ENCODE measurements around the gene RNF224.

RNF224 gene

GRCh38 chr9:137227054-137227852 is at the start of gene RNF224:
RNF224 (plus strand) TSS chr9:137227502; CDS start chr9:137228336, 834 bp downstream.
- H3K9me3 Mint-ChIP-seq = no peaks in the 10 kb centered on the region
- H3K27ac Mint-ChIP-seq = peak within 1 kb of the TSS; percentile 70
- peaks cover 4% of the 10 kb centered on the region for H3K27me3 Mint-ChIP-seq
- H3K4me3 Mint-ChIP-seq = no peak within 1 kb of the TSS
- H3K4me1 Mint-ChIP-seq (ENCODE audit: low read depth) = peaks cover 10% of the 10 kb centered on the region
- H3K36me3 Mint-ChIP-seq (ENCODE audit: low read depth) = no peaks in the 10 kb centered on the region

GRCh38 chr9:137178201-137178938 is 48.9 kb upstream of the RNF224 start:
- H3K4me3 Mint-ChIP-seq = no peak overlapping the region
- H3K9me3 Mint-ChIP-seq = no peaks in the 10 kb centered on the region
- H3K27me3 Mint-ChIP-seq = no peaks in the 10 kb centered on the region
- H3K4me1 Mint-ChIP-seq (ENCODE audit: low read depth) = no peaks in the 10 kb centered on the region
- H3K36me3 Mint-ChIP-seq (ENCODE audit: low read depth) = peaks cover 14% of the 10 kb centered on the region
- H3K27ac Mint-ChIP-seq = no peak overlapping the region

GRCh38 chr9:137178939-137179630 is 48.2 kb upstream of the RNF224 start:
- H3K27me3 Mint-ChIP-seq = no peaks in the 10 kb centered on the region
- no peak overlapping the region for H3K27ac Mint-ChIP-seq
- no peak overlapping the region for H3K4me3 Mint-ChIP-seq
- peaks cover 17% of the 10 kb centered on the region for H3K36me3 Mint-ChIP-seq (ENCODE audit: low read depth)
- H3K9me3 Mint-ChIP-seq = no peaks in the 10 kb centered on the region
- H3K4me1 Mint-ChIP-seq (ENCODE audit: low read depth) = no peaks in the 10 kb centered on the region

GRCh38 chr9:137179761-137180160 is 47.5 kb upstream of the RNF224 start:
- Mint-ChIP-seq H3K9me3 (no peaks in the 10 kb centered on the region), H3K36me3 (ENCODE audit: low read depth) (peaks cover 22% of the 10 kb centered on the region), H3K27me3 (no peaks in the 10 kb centered on the region), H3K4me1 (ENCODE audit: low read depth) (no peaks in the 10 kb centered on the region), H3K27ac (no peak overlapping the region), H3K4me3 (no peak overlapping the region)

GRCh38 chr9:137180491-137180890 is 46.8 kb upstream of the RNF224 start:
- H3K36me3 Mint-ChIP-seq (ENCODE audit: low read depth) = peaks cover 25% of the 10 kb centered on the region
- H3K9me3 Mint-ChIP-seq = no peaks in the 10 kb centered on the region
- H3K27me3 Mint-ChIP-seq = no peaks in the 10 kb centered on the region
- H3K4me1 Mint-ChIP-seq (ENCODE audit: low read depth) = no peaks in the 10 kb centered on the region
- no peak overlapping the region for H3K27ac Mint-ChIP-seq
- no peak overlapping the region for H3K4me3 Mint-ChIP-seq

- peaks cover 25% of the 10 kb centered on the region for H3K36me3 Mint-ChIP-seq (ENCODE audit: low read depth)
- H3K9me3 Mint-ChIP-seq = no peaks in the 10 kb centered on the region
- H3K27ac Mint-ChIP-seq = no peak overlapping the region
- no peaks in the 10 kb centered on the region for H3K27me3 Mint-ChIP-seq
- H3K4me1 Mint-ChIP-seq (ENCODE audit: low read depth) = peaks cover 7% of the 10 kb centered on the region
- no peak overlapping the region for H3K4me3 Mint-ChIP-seq
These were observed 45.6 kb upstream of the RNF224 start for GRCh38 chr9:137181680-137182079.

- H3K4me3 Mint-ChIP-seq = no peak overlapping the region
- H3K27ac Mint-ChIP-seq = no peak overlapping the region
- H3K27me3 Mint-ChIP-seq = no peaks in the 10 kb centered on the region
- peaks cover 18% of the 10 kb centered on the region for H3K4me1 Mint-ChIP-seq (ENCODE audit: low read depth)
- peaks cover 20% of the 10 kb centered on the region for H3K36me3 Mint-ChIP-seq (ENCODE audit: low read depth)
- no peaks in the 10 kb centered on the region for H3K9me3 Mint-ChIP-seq
These were observed 44.5 kb upstream of the RNF224 start for GRCh38 chr9:137182836-137183235.

- Mint-ChIP-seq H3K4me1 (ENCODE audit: low read depth) (peaks cover 21% of the 10 kb centered on the region), H3K36me3 (ENCODE audit: low read depth) (peaks cover 20% of the 10 kb centered on the region), H3K27ac (no peak overlapping the region), H3K9me3 (no peaks in the 10 kb centered on the region), H3K4me3 (no peak overlapping the region), H3K27me3 (no peaks in the 10 kb centered on the region)
These were observed 43.2 kb upstream of the RNF224 start for GRCh38 chr9:137183980-137184595.

- Mint-ChIP-seq H3K4me1 (ENCODE audit: low read depth) (peaks cover 28% of the 10 kb centered on the region), H3K4me3 (no peak overlapping the region), H3K9me3 (no peaks in the 10 kb centered on the region), H3K27ac (no peak overlapping the region), H3K36me3 (ENCODE audit: low read depth) (peaks cover 20% of the 10 kb centered on the region), H3K27me3 (no peaks in the 10 kb centered on the region)
These were observed 42.2 kb upstream of the RNF224 start for GRCh38 chr9:137184881-137185660.

- peaks cover 33% of the 10 kb centered on the region for H3K4me1 Mint-ChIP-seq (ENCODE audit: low read depth)
- no peaks in the 10 kb centered on the region for H3K27me3 Mint-ChIP-seq
- H3K4me3 Mint-ChIP-seq = no peak overlapping the region
- peaks cover 20% of the 10 kb centered on the region for H3K36me3 Mint-ChIP-seq (ENCODE audit: low read depth)
- no peaks in the 10 kb centered on the region for H3K9me3 Mint-ChIP-seq
- no peak overlapping the region for H3K27ac Mint-ChIP-seq
These were observed 41.4 kb upstream of the RNF224 start for GRCh38 chr9:137185921-137186320.

GRCh38 chr9:137186385-137186784 is 40.9 kb upstream of the RNF224 start:
- Mint-ChIP-seq H3K9me3 (no peaks in the 10 kb centered on the region), H3K4me3 (peak overlapping the region; percentile 95), H3K36me3 (ENCODE audit: low read depth) (peaks cover 20% of the 10 kb centered on the region), H3K27ac (peak overlapping the region; percentile 55), H3K27me3 (no peaks in the 10 kb centered on the region), H3K4me1 (ENCODE audit: low read depth) (peaks cover 36% of the 10 kb centered on the region)

GRCh38 chr9:137187386-137187785 is 39.9 kb upstream of the RNF224 start:
- peaks cover 36% of the 10 kb centered on the region for H3K4me1 Mint-ChIP-seq (ENCODE audit: low read depth)
- H3K9me3 Mint-ChIP-seq = no peaks in the 10 kb centered on the region
- no peaks in the 10 kb centered on the region for H3K27me3 Mint-ChIP-seq
- H3K36me3 Mint-ChIP-seq (ENCODE audit: low read depth) = peaks cover 16% of the 10 kb centered on the region
- peak overlapping the region; percentile 95 for H3K4me3 Mint-ChIP-seq
- peak overlapping the region; percentile 89 for H3K27ac Mint-ChIP-seq

GRCh38 chr9:137188086-137188489 is 39.2 kb upstream of the RNF224 start:
- Mint-ChIP-seq H3K4me3 (peak overlapping the region; percentile 95), H3K36me3 (ENCODE audit: low read depth) (peaks cover 14% of the 10 kb centered on the region), H3K4me1 (ENCODE audit: low read depth) (peaks cover 36% of the 10 kb centered on the region), H3K9me3 (no peaks in the 10 kb centered on the region), H3K27ac (peak overlapping the region; percentile 89), H3K27me3 (no peaks in the 10 kb centered on the region)

Measured in stimulated activated naive CD8-positive, alpha-beta T cell treated with anti-CD3 and anti-CD28 coated beads, Interleukin-15, Interleukin-2, amounts not matched to agents 100 ng/mL and 50 ng/mL, for 24 hours (primary cell).